NCI-H1105 treated with DMSO at 0.1 percent for 48 hours (cell line): Measurements from ENCODE around the gene DCAF8.

ENCODE experiments used
- DNase-seq: peaks from one replicate; lab custom pipeline; 2025; lab: John Stamatoyannopoulos, UW

DCAF8 gene

DNA sequence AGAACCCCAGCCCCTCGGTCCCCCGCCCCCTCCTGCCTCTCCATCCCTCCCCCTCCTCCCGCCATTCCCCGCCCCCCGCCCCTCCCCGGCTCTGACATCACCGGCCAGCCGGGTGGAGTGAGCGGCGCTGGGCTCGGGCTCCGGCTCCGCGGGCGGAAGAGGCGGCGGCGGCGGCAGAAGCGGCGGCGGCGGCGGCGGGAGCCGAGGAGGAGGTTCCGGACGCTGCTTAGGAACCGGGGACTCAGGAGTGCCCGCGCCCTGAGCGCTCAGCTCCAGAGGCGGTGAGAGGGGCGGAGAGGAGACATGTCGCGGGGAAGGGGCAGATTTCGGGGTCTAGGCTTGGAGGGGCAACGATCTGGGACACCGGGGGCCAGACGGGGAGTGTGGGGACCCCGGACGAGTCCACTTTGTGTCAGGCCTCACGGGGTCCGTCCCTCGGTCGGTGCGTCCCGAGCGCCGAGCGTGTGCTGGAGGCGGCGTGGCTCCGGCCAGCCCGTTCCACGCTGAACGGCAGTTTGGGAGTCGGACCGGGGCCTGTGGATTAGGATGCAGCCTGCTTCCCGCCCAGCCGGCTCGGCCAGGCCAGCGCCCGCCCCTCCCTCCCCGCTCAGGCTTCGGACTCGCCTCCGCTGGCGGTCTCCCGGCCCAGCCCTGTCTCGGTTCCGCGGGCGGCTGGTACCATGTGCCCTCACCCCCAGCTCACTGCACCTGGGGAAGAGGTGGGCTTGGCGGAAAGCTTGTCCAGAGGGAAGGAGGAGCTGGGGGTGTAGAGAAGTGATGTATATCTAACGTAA lies 56.9 kb downstream of the DCAF8 start, which contains the start of gene PEA15:
PEA15 (plus strand) TSS at position 143 of the 794 bp plus-strand sequence. CDS start 6,161 bp downstream, outside the sequence.
- DNase-seq, result peak; percentile 48

DNA sequence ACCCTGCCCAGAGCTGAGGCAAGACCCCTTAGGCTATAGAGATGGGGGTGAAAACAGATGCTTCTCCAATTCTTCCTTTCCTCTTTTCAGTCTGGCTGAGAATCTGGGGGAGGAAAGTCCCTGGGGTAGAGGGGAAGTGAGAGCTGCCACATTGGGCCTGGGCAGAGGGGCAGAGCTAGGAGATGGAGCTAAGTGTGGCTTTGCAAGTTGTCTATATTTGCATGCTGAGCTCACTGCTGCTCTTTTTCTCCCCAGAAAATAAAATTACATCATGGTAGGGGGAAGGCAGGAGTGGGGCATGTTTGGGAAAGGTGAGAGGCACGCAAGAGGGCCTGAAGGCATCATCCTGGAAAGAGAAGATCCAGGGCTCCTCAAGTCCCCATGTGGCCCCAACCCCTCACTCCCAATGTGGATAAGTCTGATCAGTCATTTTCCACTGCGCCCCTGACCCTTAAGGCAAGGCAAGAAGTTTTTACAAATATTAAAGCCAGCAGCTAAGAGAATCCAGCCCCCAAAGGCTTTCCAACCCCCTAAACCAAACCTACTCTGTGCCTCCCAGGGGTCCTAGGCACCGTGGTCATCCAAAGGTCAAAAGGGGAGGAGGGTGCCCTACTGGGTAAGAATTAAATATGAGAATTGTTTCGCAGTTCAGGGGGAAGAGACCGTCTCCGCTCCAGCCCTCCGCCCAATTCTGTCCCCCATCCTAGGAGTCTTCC lies 57.7 kb downstream of the DCAF8 start:
- no peak for DNase-seq

DNA sequence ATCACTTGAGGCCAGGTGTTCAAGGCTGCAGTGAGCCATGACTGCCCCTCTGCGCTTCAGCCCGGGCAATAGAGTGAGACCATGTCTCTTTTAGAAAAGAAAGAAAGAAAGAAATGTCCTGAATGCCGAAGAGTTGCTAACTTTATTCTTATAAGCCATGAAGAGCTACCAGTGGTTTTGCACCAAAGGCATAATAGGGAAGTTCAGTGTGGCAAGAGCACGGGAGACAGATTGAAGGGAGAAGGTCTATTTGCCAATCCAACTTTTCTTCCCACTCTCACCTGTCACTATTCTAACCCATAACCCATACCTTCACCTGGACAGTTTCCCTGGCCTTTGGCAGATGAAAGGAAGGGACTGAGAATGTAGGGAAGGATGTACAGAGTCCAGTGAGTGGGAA lies 61.6 kb downstream of the DCAF8 start:
- no peak for DNase-seq

DNA sequence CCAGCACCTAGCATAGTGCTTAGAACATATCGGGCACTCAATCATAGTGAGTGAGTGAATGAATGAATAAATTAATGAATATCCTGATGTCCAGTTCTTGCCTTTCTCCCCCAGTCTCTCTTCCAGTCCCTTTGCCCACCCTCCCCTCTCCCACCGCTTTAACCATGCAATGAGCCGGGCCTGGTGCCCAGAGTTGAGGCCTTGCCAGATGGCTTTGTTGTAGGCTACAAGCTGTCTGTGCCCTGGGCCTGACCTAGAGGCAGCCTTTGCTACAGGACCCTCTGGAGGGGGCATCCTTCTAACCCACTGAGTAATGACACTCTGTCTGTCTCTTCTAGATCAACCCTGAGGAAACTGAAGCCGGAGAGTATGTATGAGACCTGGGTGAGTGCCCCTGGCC lies 65.1 kb downstream of the DCAF8 start:
- DNase-seq, result no peak

DNA sequence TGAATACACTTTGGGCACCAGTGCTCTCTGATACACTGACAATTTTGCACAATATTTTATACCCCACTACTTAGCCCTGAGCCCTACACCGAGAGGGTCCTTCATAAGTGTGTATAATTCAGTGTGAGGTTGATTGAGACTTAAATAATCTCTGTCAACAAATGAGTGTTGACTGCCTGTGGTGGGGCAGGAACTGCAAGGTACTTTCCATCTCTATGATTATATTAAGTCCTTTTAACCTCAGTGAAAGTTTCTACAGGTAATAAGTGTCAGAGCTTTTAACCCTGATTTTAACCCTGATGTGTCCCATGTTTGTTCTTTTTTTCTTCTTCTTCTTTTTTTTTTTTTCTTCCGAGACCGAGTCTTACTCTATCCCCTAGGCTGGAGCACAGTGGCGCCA lies 66.2 kb downstream of the DCAF8 start:
- DNase-seq, result no peak

DNA sequence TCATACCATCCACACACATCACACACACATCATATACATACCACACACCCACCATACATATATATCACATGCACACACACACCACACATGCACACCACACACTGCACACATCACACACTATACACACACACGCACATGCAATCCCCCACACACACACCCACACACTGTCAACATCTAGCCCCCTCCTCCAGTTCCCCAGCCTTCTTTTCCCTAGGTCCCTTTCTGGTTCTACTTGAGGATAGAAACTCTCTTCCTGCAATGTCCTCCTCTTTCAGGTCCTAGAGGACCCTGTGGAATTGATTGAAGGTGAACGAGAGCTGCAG lies 67.7 kb downstream of the DCAF8 start:
- DNase-seq, result no peak

DNA sequence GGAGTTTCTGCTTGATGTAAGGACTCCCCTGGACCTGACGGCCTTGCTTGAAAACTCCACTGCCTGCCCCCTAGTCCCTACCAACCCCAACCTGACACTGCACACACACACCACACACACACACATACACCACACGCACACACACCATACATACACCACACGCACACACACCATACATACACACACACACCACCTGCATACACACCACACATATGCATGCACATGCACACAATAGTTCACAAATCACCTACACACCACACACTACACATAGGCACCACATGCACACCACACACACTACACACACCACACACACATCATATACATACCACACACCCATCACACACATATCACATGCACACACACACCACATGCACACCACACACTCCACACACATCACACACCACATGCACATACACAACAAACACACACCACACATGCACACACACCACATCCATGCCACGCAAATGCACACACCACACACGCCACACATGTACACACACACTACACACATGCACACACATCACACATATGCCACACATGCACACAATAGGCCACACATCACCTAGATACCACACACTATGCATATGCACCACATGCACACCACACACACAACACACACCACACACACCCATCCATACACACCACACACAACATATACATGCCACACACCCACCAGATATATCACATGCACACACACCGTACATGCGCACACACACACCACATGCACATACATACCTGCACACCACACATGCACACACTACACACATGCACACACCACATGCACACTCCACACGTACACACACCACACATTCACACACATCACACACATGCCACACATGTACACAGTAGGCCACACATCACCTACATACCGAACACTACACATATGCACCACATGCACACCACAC lies 68.3 kb downstream of the DCAF8 start:
- DNase-seq, result no peak

DNA sequence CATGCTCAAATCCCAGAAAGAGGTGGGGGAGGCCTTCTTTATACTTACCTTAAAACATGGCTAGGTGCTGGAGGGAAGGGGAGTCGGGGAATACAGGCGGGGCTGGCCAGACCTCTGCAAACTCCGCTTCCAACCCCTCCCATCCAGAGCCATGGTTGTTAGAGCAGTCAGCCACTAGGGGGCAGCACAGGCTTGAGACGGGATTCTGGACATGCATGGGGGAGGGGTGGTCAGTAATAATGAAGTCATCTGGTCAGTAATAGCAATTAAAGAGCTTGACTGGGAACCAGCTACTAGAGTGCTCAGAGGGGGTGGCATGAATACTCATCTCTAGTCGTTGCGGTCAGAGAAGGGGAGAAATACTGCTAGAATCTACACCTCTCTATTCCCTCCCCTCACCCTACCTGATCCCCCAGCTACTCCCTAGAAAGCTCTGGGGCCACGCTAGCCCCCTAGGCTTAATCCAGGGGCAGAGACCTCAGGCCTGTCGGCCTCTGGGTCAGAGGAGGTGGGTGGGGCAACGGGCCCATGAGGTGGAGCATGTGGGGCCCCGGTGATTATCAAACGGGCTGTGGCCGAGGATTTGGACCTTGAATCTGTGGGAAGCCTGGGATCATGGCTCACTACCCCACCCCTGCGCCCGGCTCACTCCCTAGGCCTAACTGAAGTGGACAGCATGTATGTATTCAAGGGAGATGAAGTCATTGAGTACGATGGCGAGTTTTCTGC lies 69.1 kb downstream of the DCAF8 start:
- peak; percentile 68 for DNase-seq

DNA sequence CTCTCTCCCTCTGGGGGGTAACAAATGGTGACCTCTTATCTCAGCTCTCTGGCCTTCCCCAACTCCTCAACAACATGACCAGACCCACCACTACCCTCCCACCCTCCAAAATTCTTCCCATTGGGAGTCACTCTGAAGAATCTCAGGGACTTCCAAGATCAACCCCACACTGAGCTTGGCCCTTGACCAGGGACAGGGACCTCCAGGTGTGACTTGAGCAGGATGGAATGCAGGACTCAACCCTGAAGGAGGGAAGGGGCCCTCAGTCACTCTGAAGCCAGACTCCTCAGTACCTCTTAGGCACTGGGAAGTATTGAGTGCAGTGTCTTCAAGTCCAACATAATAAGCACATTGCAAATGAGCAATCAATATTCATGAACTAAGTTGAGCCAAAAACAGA lies 70.1 kb downstream of the DCAF8 start:
- no peak for DNase-seq

DNA sequence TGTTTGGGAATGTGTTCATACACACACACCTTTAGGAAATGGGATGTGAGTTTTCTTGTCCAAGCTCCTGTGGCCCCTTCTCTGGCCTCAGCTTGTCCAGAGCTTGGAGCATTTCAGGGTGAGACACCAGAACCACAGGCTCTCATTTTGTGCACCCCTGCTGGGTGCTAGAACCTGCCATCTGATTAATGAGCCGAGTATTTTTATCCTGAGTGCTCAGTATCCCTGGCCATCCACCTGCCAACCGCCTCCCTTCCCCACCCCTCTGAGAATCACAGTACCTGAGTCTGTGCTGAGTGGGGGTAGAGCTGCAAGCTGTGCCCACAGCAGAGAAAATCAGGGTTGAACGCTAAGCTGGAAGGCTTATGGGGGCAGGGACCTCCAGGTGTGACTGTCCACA lies 70.6 kb downstream of the DCAF8 start:
- no peak for DNase-seq

DNA sequence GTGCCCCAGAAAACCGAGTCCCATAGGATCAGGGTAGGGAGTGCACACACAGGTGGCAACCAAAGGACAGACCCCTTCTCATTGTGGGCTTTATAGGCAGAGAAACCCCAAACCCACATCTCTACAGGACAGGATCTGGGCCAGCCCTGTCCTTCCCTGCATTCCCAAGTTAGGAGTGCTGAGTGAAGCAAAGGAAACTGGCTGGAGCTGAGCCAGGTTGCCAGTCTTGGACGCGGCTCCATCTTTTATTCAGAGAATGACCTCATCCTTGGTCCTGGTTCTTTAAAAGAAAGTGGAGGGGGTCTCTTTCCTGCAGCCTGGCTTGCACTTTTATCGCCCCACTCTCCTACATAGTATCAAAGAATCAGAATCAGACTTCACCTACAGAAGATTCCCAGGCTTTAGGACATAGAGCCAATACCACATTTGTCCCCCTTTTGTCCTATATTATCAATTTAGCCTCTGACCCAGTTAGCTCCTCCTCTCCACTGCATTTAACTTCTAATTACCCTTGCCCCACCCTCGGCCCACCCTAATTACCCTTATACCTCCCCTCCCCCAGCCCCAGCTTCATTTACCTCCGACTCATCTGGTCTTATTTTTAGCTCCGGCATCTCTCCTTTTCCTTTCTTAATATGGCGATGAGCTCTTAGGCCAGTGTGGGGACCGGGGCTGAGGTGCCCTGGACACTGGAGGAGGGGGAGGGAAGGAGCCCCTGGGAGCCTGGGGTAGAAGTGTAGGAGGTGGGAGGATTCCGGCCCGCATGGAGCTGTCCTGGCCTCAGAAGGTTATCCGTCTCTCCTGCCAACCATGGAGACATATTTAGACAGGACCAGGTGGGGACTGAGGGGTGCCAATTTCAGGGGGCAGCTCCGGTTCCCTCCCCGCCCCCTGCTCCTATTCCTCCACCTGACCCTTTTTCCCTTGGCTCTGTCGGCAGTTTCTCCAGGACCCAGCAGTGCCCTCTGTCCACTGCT lies 72.4 kb downstream of the DCAF8 start, which contains the start of gene CASQ1:
CASQ1 (plus strand) TSS at position 927 of the 977 bp plus-strand sequence. CDS start 177 bp downstream, outside the sequence.
- no peak for DNase-seq

DNA sequence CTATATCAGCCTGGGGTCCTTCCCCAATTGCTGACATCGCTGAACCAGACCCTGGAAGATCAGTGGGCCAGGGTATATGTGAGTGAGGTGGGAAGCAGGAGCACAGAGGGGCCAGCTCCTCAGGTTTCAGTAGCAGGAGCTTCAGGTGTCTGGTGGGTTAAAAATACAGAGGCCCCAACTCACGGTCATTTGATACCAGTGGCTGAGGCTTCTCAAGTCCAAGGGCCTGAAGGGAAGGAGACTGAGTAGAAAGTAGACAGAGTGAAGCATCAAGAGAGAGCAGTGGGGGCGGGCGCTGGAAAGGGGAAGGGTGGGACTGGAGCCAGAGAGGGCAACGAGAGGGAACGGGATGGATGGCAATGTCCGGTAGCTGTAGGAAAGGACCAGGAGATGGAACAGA lies 74.0 kb downstream of the DCAF8 start:
- no peak for DNase-seq

DNA sequence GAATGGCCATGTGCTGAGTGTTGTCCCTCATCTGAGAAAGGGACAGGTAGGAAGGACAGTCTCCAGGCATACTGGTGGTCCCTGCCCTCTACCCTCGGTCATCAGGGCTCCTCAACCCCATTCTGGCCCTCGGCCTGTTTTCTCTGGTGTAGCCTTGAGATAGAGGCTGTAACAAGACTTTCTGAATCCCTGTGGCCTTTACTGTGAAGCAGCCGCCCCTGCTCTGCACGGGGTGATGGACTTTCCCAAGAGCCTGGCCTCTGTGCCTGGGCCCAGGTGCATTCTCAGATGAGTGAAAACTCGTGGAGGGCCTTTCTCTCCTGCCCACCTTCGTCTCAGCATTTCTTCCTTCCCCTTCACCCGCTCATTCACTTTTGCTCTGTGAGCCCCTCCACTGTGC lies 74.9 kb downstream of the DCAF8 start:
- DNase-seq, result no peak

DNA sequence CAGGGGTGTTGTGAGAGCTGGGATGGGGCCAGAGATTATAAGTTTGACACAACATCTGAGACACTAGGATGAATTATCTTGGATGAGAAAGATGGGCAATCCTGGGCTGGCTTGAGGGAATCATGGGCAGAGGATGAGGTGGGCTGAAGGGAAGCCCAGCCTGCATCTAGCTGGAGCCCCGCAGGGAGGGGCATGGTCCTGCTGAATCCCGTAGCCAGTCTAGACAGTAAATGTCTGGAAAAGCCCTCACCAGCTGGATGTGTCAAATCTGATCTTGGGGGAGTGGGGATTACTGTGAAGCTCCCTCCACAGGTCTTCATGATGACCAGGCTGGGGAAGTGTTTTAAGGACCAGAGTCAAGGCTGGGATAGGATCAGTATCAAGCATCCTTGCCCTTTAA lies 75.6 kb downstream of the DCAF8 start:
- DNase-seq, result no peak

DNA sequence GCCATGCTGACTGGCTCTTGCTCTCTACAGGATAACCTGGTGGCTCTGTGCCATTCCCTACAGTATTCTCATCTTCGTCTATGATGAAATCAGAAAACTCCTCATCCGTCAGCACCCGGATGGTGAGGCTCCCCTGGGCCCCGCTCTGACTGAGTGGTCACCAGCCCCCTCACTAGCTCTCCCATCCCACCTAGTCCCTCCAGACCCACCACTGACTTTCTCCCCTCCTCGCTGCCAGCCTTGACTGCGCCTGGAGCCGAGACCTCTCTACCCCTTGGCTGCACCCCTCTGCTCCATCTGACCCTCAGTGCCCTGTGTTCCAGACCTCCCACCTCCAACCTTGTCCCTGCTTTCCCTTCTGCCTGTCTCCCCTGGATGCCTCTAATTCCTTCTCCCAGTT lies 76.1 kb downstream of the DCAF8 start:
- DNase-seq, result no peak

DNA sequence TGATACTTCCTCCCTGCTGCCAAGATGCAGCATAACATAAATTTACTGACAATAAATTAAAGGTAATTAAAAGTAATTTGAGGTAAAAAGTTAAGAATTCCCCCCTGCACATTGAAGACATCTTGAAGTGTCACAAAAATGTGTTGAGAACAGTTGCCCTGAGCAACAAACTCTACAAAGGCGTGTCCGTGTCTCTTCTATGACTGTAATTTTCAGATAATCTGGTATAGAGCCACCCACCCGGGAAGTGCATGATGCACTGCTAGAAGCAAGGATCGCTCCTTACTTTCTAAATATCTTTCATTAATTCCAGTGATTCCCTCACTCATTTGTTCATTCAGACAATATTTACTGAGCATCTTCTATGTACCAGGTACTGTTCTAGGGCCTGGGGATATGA lies 83.0 kb downstream of the DCAF8 start:
- DNase-seq, result no peak

DNA sequence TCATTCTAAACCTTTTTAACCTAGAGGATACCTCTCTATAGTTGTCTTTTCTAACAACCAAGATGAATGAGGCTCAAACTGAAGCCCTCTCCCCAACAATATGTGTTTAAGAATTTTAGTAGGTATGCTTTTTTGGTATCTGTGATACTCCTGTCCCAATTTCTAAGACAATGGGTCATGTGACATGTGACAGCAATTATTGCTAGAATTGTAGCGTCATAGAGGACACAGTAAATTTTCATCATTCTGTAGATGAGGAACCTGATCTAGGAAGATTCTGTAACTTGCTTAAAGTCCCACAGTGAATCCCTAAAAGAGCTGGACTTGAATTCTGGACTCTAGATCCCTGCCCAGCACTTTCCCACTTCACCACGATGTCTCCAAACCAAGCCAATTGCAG lies 83.6 kb downstream of the DCAF8 start:
- no peak for DNase-seq

DNA sequence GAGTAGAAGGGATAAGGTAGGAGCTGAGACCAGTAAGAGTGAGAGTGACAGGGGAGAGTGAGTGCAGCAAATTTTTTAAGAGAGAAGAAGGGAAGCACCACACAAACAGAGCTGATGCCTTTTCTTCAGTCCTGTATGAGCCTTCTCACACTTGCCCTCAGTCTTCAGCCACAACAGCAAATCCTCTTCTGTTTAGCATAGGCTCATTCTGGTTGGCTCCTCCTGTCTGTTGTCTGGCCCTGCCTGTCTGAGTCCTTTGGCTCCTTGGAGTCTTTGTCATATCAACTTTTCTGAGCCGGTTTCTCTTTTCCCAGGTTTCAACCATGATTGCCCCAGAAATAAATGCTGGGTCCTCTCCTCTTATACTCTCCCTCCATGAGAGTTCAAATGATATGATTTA lies 84.7 kb downstream of the DCAF8 start:
- no peak for DNase-seq

DNA sequence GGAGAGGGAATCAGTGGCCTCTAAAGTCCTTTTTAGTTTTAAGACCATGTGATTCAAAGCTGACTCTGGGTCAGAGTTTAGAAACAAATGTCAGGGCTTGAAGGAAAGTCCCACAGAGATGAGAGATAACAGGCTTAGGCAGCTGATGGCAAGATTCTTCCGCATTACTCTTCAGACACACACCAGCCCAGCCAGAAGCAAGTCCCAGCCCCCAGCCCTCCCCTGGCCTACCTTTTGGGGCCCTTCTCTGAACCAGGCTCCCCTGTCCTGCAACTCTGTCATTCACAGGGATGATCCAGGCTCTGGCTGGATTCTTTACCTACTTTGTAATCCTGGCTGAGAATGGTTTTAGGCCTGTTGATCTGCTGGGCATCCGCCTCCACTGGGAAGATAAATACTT lies 85.1 kb downstream of the DCAF8 start:
- no peak for DNase-seq

DNA sequence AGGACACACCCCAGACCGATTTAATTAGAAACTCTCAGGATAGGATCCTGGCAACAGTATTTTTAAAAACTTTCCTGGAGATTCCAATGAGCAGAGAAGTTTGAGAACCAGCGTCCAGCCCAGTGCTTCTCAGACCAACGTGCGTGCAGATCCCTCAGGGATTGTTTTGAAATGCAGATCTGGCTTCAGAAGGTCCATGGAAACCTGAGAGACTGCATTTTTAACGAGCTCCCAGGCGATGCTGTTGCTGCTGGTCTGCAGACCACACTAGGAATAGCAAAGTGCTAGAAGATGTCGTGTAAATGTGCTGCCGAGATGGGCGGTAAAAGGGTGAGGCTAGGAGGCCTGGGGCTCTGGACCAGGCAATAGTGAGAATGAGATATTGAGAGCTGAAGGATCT lies 90.4 kb downstream of the DCAF8 start:
- DNase-seq, result no peak

DNA sequence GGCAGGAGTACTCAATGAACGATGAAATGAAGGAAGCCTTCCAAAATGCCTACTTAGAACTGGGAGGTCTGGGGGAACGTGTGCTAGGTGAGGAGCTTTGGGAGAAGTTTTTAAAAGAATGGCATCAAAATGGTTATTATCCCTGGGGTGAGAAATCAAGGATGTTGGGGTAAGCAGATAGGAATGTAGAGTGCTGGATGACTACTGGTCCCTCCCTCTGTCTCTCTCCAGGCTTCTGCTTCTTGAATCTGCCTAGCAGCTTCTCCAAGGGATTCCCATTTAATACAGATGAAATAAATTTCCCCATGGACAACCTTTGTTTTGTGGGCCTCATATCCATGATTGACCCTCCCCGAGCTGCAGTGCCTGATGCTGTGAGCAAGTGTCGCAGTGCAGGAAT lies 91.0 kb downstream of the DCAF8 start:
- DNase-seq, result no peak
